Retinal pigment epithelial cell (primary cell): ENCODE data around the gene IFRD1.

Source experiments
- DNase-seq: peaks from one replicate; pipeline ENCODE4 v3.0.0-alpha.2; 2010; ENCODE audit warnings: low read depth
- H3K4me3 ChIP-seq: 2 replicates; pipeline ENCODE4 v1.5.1; 2011; ENCODE audit warnings: mild to moderate bottlenecking, low read length, control low read depth, moderate library complexity
- CTCF ChIP-seq: conservative IDR thresholded peaks from 2 replicates; pipeline ENCODE4 v1.5.1; 2011; ENCODE audit warnings: low read depth, low read length, control low read depth, inconsistent platforms

IFRD1 gene

GRCh38 chr7:112439476-112439875, 10.8 kb upstream of the IFRD1 start:
- DNase-seq = no peak
- no peak for TF ChIP-seq CTCF
- H3K4me3 ChIP-seq = no peak overlapping the region

GRCh38 chr7:112442210-112442609, 8.1 kb upstream of the IFRD1 start:
- no peak for DNase-seq
- no peak overlapping the region for H3K4me3 ChIP-seq
- no peak for TF ChIP-seq CTCF

- TF ChIP-seq CTCF = no peak
- no peak for DNase-seq
- no peak overlapping the region for H3K4me3 ChIP-seq
Measured at GRCh38 chr7:112444505-112444904, 5.8 kb upstream of the IFRD1 start.

- TF ChIP-seq CTCF = no peak
Measured at GRCh38 chr7:112446431-112446830, 3.8 kb upstream of the IFRD1 start.

GRCh38 chr7:112447406-112447805, 2.9 kb upstream of the IFRD1 start:
- TF ChIP-seq CTCF = no peak
- DNase-seq = no peak
- H3K4me3 ChIP-seq = no peak overlapping the region

More at GRCh38 chr7:112446431-112446830, 3.8 kb upstream of the IFRD1 start:
- no peak for DNase-seq
- H3K4me3 ChIP-seq = no peak overlapping the region

- H3K4me3 ChIP-seq = no peak overlapping the region
- no peak for DNase-seq
- no peak for TF ChIP-seq CTCF
Measured at GRCh38 chr7:112448381-112448780, 1.9 kb upstream of the IFRD1 start.

GRCh38 chr7:112448891-112449290, 1.4 kb upstream of the IFRD1 start:
- no peak overlapping the region for H3K4me3 ChIP-seq
- TF ChIP-seq CTCF = no peak
- no peak for DNase-seq
